GM21423 (cell line): Measurements from ENCODE around the gene GP1BA.

ENCODE experiments used
- ATAC-seq: cut with Tn5 transposase; IDR thresholded peaks from one replicate; pipeline ENCODE4 v1.9.1; 2021; ENCODE audit warnings: mild to moderate bottlenecking, moderate library complexity; ENCODE audit not compliant: unreplicated experiment

Gene GP1BA

GRCh38 chr17:4937553-4937952, 5.5 kb downstream of the GP1BA start:
- no peak for ATAC-seq

GRCh38 chr17:4938069-4938491, 6.0 kb downstream of the GP1BA start:
- no peak for ATAC-seq

- ATAC-seq, result no peak
Measured at GRCh38 chr17:4938688-4939545, 6.8 kb downstream of the GP1BA start.

- no peak for ATAC-seq
Measured at GRCh38 chr17:4939546-4939795, 7.4 kb downstream of the GP1BA start.

- peak; percentile 76 for ATAC-seq
Measured at GRCh38 chr17:4939796-4940554, 7.9 kb downstream of the GP1BA start, which contains the start of the genes RNF167 and SLC25A11. Gene RNF167, plus strand, starts transcription at chr17:4940268. Its CDS starts 642 bp downstream, at chr17:4940910. Gene SLC25A11, minus strand, starts transcription at chr17:4940046. Its CDS starts 136 bp downstream, at chr17:4939910.

GRCh38 chr17:4940555-4941318, 8.7 kb downstream of the GP1BA start:
- ATAC-seq, result no peak

- no peak for ATAC-seq
Measured at GRCh38 chr17:4941319-4941610, 9.2 kb downstream of the GP1BA start.

GRCh38 chr17:4942760-4943508, 10.9 kb downstream of the GP1BA start:
- ATAC-seq, result no peak

- no peak for ATAC-seq
Measured at GRCh38 chr17:4944163-4944553, 12.1 kb downstream of the GP1BA start.

GRCh38 chr17:4944554-4945175, 12.6 kb downstream of the GP1BA start:
- no peak for ATAC-seq

GRCh38 chr17:4945176-4945943, 13.3 kb downstream of the GP1BA start:
- ATAC-seq, result peak; percentile 15

- no peak for ATAC-seq
Measured at GRCh38 chr17:4945944-4946280, 13.8 kb downstream of the GP1BA start.

GRCh38 chr17:4946312-4946976, 14.4 kb downstream of the GP1BA start:
- ATAC-seq, result no peak

GRCh38 chr17:4947010-4947410, 14.9 kb downstream of the GP1BA start:
- ATAC-seq, result no peak

GRCh38 chr17:4947411-4948165, 15.5 kb downstream of the GP1BA start:
- ATAC-seq, result no peak

GRCh38 chr17:4948166-4948930, 16.3 kb downstream of the GP1BA start, which contains the start of gene PFN1:
Gene PFN1, minus strand, starts transcription at chr17:4948530. Its CDS starts 136 bp downstream, at chr17:4948394.
- ATAC-seq, result peak; percentile 9

- peak; percentile 32 for ATAC-seq
Measured at GRCh38 chr17:4948931-4949320, 16.8 kb downstream of the GP1BA start.
